Upper lobe of left lung (tissue), 6 donors: Measurements from ENCODE around the gene CAMKK2. TPM values are rescaled to one million over a fixed set of nuclear protein-coding genes. Genes with fewer than 3 reads are reported as not detected.

Experiments
- ATAC-seq, 2 donors: fragments of 200-7000 bp; cut with Tn5 transposase; one replicate each; pipeline ENCODE4 v1.9.1; 2022; ENCODE audit warnings: mild to moderate bottlenecking in 2 of 2, moderate library complexity in 2 of 2; ENCODE audit not compliant: low FRiP score in 2 of 2
- DNase-seq, 2 donors: peaks; one replicate each; pipeline ENCODE4 v3.0.0-alpha.2; 2019 to 2020
- H3K27ac ChIP-seq, 4 donors: fragments of 200-600 bp; sonication (generic); one replicate each; pipeline ENCODE4 v1.5.1; 2016 to 2019
- H3K27me3 ChIP-seq, 4 donors: fragments of 200-600 bp; sonication (generic); one replicate each; pipeline ENCODE4 v1.5.1; 2017 to 2019
- H3K36me3 ChIP-seq, 4 donors: fragments of 200-600 bp; sonication (generic); one replicate each; pipeline ENCODE4 v1.5.1; 2016 to 2019
- H3K4me1 ChIP-seq, 4 donors: fragments of 200-600 bp; sonication (generic); one replicate each; pipeline ENCODE4 v1.5.1; 2018 to 2019
- H3K4me3 ChIP-seq, 4 donors: fragments of 200-600 bp; sonication (generic); one replicate each; pipeline ENCODE4 v1.5.1; 2017 to 2019; ENCODE audit warnings: mild to moderate bottlenecking in 2 of 4, moderate library complexity in 1 of 4
- H3K9me3 ChIP-seq, 4 donors: fragments of 200-600 bp; sonication (generic); one replicate each; pipeline ENCODE4 v1.5.1; 2018 to 2019
- CTCF ChIP-seq, 6 experiments: fragments of 450-650 bp in 4 of 6; fragments of 200-600 bp in 2 of 6; sonication (generic) in 2 of 6; IDR thresholded peaks; one replicate each; pipeline ENCODE4 v1.5.1; 2016 to 2019; ENCODE audit warnings: antibody characterized with exemption in 6 of 6
- EP300 ChIP-seq, 4 donors: sonication (generic); formaldehyde crosslinking; IDR thresholded peaks; one replicate each; pipeline ENCODE4 v1.5.1; 2017; ENCODE audit warnings: antibody characterized with exemption in 4 of 4, control low read depth in 2 of 4
- POLR2A ChIP-seq, 4 donors: fragments of 450-650 bp; IDR thresholded peaks; one replicate each; pipeline ENCODE4 v1.5.1; 2016 to 2017; ENCODE audit warnings: antibody characterized with exemption in 4 of 4, mild to moderate bottlenecking in 2 of 4
- POLR2AphosphoS5 ChIP-seq, 2 donors: sonication (generic); formaldehyde crosslinking; IDR thresholded peaks; one replicate each; pipeline ENCODE4 v1.5.1; 2017; ENCODE audit warnings: antibody characterized with exemption in 2 of 2
- WGBS, 2 donors: methylation state at CpG; one replicate each; pipeline ENCODE4 v1.1.5; 2017 to 2018; 5-methylcytosine and 5-hydroxymethylcytosine counted together
- total RNA-seq, 6 donors: library from RNA; depleted of rRNA in 4 of 6; stranded (reverse); fragments of >200 nt in 4 of 6; gene quantifications; one replicate each; pipeline versions ENCODE4 v1.1.0 to v1.2.1, GENCODE V29; 2016 to 2021
- donor health status: DM: no; HTN: no; CAD: no; lungs with moderate emphysema.
- donor health status: DM: no; HTN: yes; CAD: no; lungs with severe emphysema.

CAMKK2 gene
- total RNA-seq, 6 donors from 2014 or later, result 27.7 to 63.9 (median 41.7) TPM

- H3K36me3 ChIP-seq, result peaks cover 0 to 8% (median 3%) of the 10 kb centered on the region in 4 donors
- H3K4me1 ChIP-seq, result peaks cover 0 to 12% (median 3%) of the 10 kb centered on the region in 4 donors
- DNase-seq, result no peak
- no peak for ATAC-seq
- WGBS, 2 donors, result 91 to 93% methylated on average over 9 of the region's 9 CpGs
- TF ChIP-seq POLR2A (IDR thresholded peaks at IDR 0.05) (no peak), EP300 (IDR thresholded peaks at IDR 0.05) (no peak), CTCF (IDR thresholded peaks at IDR 0.05) (no peak), POLR2AphosphoS5 (IDR thresholded peaks at IDR 0.05) (no peak)
- H3K27me3 ChIP-seq, result no peaks in the 10 kb centered on the region
- no peak overlapping the region for H3K27ac ChIP-seq
- no peak overlapping the region for H3K4me3 ChIP-seq
- no peaks in the 10 kb centered on the region for H3K9me3 ChIP-seq
Observed at GRCh38 chr12:121189131-121189530, 107.4 kb downstream of the CAMKK2 start.

- WGBS, 2 donors, result 91 to 92% methylated on average over 2 of the region's 2 CpGs
- Histone ChIP-seq H3K27me3 (no peaks in the 10 kb centered on the region), H3K27ac (no peak overlapping the region), H3K4me1 (peaks cover 0 to 12% (median 3%) of the 10 kb centered on the region in 4 donors), H3K4me3 (no peak overlapping the region), H3K9me3 (no peaks in the 10 kb centered on the region), H3K36me3 (peaks cover 0 to 12% (median 4%) of the 10 kb centered on the region in 4 donors)
- no peak for TF ChIP-seq POLR2A (IDR thresholded peaks at IDR 0.05)
- no peak for TF ChIP-seq EP300 (IDR thresholded peaks at IDR 0.05)
- no peak for TF ChIP-seq CTCF (IDR thresholded peaks at IDR 0.05)
- no peak for TF ChIP-seq POLR2AphosphoS5 (IDR thresholded peaks at IDR 0.05)
- DNase-seq (no peak), ATAC-seq (no peak)
Observed at GRCh38 chr12:121188227-121188626, 108.3 kb downstream of the CAMKK2 start.

Other genes with a start within 250 kb of the CAMKK2 start
- 10 to 100 TPM in 4 of 6 donors, 1 to 10 TPM in 2; 8.2 to 37.1 (median 15.4) TPM for gene P2RX7, start 163.8 kb downstream of the CAMKK2 start, total RNA-seq
- 10 to 100 TPM; 62.7 to 98.5 (median 79.5) TPM for gene P2RX4, start 86.6 kb downstream of the CAMKK2 start, total RNA-seq
- gene ANAPC5, start 55.7 kb upstream of the CAMKK2 start, total RNA-seq, result 100 to 1,000 TPM in 2 of 6 donors, 10 to 100 TPM in 4; 68.1 to 172 (median 87.3) TPM
- gene RNF34, start 103.4 kb upstream of the CAMKK2 start, total RNA-seq, result 10 to 100 TPM; 22.1 to 48.2 (median 32.4) TPM